Adrenal gland (tissue), 12 donors: ENCODE data around the gene CLEC16A. TPM values are rescaled to one million over a fixed set of nuclear protein-coding genes. Genes with fewer than 3 reads are reported as not detected.

Experiments
- DNase-seq, 7 donors: peaks; one replicate each; pipeline ENCODE4 v3.0.0-alpha.2; 2019 to 2020
- H3K27ac ChIP-seq, 5 donors: fragments of 200-600 bp; sonication (generic) in 4 of 5; 1 replicate in 3 of 5; 2 replicates in 2 of 5; pipeline versions ENCODE4 v1.5.1 to v1.8.0; 2016 to 2020; ENCODE audit warnings: mild to moderate bottlenecking in 1 of 5
- H3K27me3 ChIP-seq: fragments of 200-600 bp; 2 replicates; pipeline ENCODE4 v1.8.0; 2021
- H3K36me3 ChIP-seq, 2 donors: fragments of 200-600 bp; replicated peaks in 1 of 2; 1 replicate in 1 of 2; 2 replicates in 1 of 2; pipeline versions ENCODE4 v1.5.1 to v1.8.0; 2018 to 2022
- H3K4me1 ChIP-seq, 2 donors: fragments of 200-600 bp; replicated peaks in 1 of 2; 1 replicate in 1 of 2; 2 replicates in 1 of 2; pipeline versions ENCODE4 v1.5.1 to v1.8.0; 2018 to 2021
- H3K4me3 ChIP-seq, 4 donors: fragments of 200-600 bp; sonication (generic) in 3 of 4; one replicate each; pipeline ENCODE4 v1.5.1; 2016 to 2018
- H3K9me3 ChIP-seq, 3 donors: fragments of 200-600 bp; sonication (generic) in 1 of 3; replicated peaks in 1 of 3; 1 replicate in 2 of 3; 2 replicates in 1 of 3; pipeline versions ENCODE4 v1.5.1 to v1.8.0; 2016 to 2021
- POLR2A ChIP-seq, 2 donors: fragments of 450-650 bp; IDR thresholded peaks; one replicate each; pipeline ENCODE4 v1.6.1; 2017; ENCODE audit warnings: antibody characterized with exemption in 2 of 2, mild to moderate bottlenecking in 2 of 2, moderate library complexity in 1 of 2
- WGBS, 4 donors: extraction: QIAGEN DNeasy Blood & Tissue Kit in 2 of 4; methylation state at CpG; one replicate each; pipeline versions ENCODE4 v1.1.5 to v1.1.7; 2013 to 2017; 5-methylcytosine and 5-hydroxymethylcytosine counted together
- intact Hi-C, 2 donors: fragments of 100-400 bp; cut with DNase I; formaldehyde crosslinking; loops; one replicate each; pipeline versions ENCODE4 v1.14.1 to v1.15.0; 2022 to 2023
- polyA plus RNA-seq, 3 donors: library from polyadenylated mRNA; stranded (reverse); fragments of 200-250 nt in 2 of 3; fragments of 350-450 nt in 1 of 3; fragmentation: Illumina TruSeq in 1 of 3; extraction: RNeasy Lipid Tissue Mini Kit (QIAGEN cat#74804) in 1 of 3; gene quantifications; one replicate each; pipeline ENCODE4 v1.2.3, GENCODE V29; 2013 to 2014
- total RNA-seq, 9 donors: library from RNA; depleted of rRNA in 4 of 9; stranded (reverse); fragments of >200 nt in 4 of 9; fragments of 120-200 nt in 1 of 9; fragmentation: NEBNext Ultra II Directional in 1 of 9; extraction: Animal tissue kit (Norgen Biotek cat#: 25700) in 1 of 9; gene quantifications; one replicate each; pipeline versions ENCODE4 v1.1.0 to v1.2.4, GENCODE V29; 2013 to 2023
- TF ChIP-seq, protein P1 (sequence below), 6 experiments: fragments of 450-650 bp in 4 of 6; fragments of 200-600 bp in 2 of 6; sonication (generic) in 1 of 6; IDR thresholded peaks; 1 replicate in 5 of 6; 2 replicates in 1 of 6; pipeline versions ENCODE4 v1.5.1 to v1.8.0; 2016 to 2021; ENCODE audit warnings: antibody characterized with exemption in 6 of 6, mild to moderate bottlenecking in 2 of 6, moderate library complexity in 1 of 6
- donor health status: healthy with polysubstance abuse.
- donor health status: Bipolar disorder and iron deficiency.
- donor health status: DM: yes; HTN: yes; CAD: no.
- donor health status: DM: no; HTN: no; CAD: no.
- donor health status: DM: no; HTN: no; CAD: no.
- donor health status: DM: yes; HTN: yes; CAD: no.

The CLEC16A gene
- total and polyA plus RNA-seq, 12 donors: 14.0 to 37.2 (median 27.6) TPM

GRCh38 chr16:11112723-11113348 is 168.5 kb downstream of the CLEC16A start:
- intact Hi-C loops: no loop called here
- Histone ChIP-seq H3K4me3 (no peak overlapping the region), H3K9me3 (no peaks in the 10 kb centered on the region), H3K36me3 (peaks cover 0 to 3% of the 10 kb centered on the region in 2 donors), H3K27me3 (no peaks in the 10 kb centered on the region), H3K4me1 (no peaks in the 10 kb centered on the region), H3K27ac (no peak overlapping the region)
- no peak for TF ChIP-seq POLR2A (IDR thresholded peaks at IDR 0.05)
- TF ChIP-seq, protein P1, sequence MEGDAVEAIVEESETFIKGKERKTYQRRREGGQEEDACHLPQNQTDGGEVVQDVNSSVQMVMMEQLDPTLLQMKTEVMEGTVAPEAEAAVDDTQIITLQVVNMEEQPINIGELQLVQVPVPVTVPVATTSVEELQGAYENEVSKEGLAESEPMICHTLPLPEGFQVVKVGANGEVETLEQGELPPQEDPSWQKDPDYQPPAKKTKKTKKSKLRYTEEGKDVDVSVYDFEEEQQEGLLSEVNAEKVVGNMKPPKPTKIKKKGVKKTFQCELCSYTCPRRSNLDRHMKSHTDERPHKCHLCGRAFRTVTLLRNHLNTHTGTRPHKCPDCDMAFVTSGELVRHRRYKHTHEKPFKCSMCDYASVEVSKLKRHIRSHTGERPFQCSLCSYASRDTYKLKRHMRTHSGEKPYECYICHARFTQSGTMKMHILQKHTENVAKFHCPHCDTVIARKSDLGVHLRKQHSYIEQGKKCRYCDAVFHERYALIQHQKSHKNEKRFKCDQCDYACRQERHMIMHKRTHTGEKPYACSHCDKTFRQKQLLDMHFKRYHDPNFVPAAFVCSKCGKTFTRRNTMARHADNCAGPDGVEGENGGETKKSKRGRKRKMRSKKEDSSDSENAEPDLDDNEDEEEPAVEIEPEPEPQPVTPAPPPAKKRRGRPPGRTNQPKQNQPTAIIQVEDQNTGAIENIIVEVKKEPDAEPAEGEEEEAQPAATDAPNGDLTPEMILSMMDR (IDR thresholded peaks at IDR 0.05): no peak
- 89 to 98% (median 90%) methylated on average over 3 to 4 of the region's 4 CpGs for WGBS, 4 donors
- peak in 1 of 7 donors; percentile 62 for DNase-seq

DNA sequence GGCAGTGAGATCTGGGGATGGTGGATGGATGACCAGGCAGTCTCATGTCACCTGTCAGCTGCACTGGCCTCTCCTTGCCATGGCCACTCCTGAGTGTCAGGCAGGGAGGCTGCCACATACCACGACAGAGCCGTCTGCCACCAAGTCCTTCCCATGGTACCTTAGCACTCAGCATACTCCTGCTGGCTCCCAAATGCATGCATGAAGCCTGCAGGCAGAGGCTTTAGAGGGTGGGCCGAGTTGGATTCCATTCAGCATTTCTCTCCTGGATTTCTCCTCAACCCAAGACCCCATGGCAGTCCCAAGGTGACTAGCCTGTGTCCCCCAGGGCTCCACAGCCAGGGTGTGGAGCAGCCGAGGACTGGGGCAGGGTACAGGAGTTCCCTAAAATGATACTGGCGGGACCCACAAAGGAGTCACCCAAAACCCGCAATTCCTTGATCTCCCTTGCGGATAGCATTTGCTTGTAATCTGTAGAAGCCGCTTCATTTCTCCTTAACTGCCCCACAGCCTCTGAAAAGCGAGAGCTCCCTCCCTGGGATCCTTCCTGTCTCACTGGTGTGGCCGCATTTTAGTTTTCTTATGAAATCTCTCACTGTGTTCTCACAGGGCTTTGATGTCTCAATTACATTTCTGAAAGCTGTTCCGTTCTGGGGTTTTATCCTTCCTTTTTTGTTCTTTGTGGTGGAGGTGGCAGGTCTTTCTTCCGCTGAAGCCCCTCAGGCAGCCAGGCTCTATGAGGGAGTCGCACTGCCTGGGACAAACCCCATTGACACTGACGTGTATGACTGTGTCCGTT is 170.2 kb downstream of the CLEC16A start:
- 83 to 93% (median 87%) methylated on average over 13 to 15 of the region's 15 CpGs for WGBS, 4 donors
- H3K4me1 ChIP-seq: no peaks in the 10 kb centered on the region
- TF ChIP-seq, protein P1 (IDR thresholded peaks at IDR 0.05): no peak
- no peak for TF ChIP-seq POLR2A (IDR thresholded peaks at IDR 0.05)
- no peak overlapping the region for H3K4me3 ChIP-seq
- H3K27me3 ChIP-seq: no peaks in the 10 kb centered on the region
- no peak for DNase-seq
- H3K27ac ChIP-seq: no peak overlapping the region
- peaks cover 0 to 3% of the 10 kb centered on the region in 2 donors for H3K36me3 ChIP-seq
- intact Hi-C loops: no loop called here
- H3K9me3 ChIP-seq: no peaks in the 10 kb centered on the region

DNA sequence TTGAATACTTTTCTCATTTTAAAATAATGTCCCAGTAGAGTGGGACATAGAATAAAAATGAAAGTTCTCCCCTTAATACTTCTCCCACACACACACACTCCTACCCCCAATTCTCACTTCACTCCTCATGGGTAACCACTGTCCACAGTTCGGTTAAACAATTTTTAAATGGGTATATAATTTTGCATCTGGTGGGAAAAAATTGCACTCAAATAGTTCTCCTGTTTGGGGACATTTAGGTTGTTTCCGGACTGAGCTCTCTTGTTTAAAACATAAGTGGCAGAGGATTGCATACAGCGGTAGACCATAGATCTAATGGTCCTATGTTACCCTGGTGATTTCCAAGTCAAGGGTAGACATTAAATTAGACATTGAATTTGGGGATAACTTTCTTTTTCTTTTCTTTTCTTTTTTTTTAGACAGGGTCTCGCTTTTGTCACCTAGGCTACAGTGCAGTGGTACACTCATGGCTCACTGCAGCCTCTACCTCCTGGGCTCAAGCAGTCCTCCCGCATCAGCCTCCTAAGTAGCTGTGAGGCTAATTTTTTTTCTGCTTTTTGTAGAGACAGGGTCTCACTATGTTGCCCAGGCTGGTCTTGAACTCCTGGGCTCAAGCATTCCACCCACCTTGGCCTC is 173.3 kb downstream of the CLEC16A start:
- 80 to 87% (median 86%) methylated on average over 5 of the region's 5 CpGs for WGBS, 4 donors
- Histone ChIP-seq H3K4me1 (no peaks in the 10 kb centered on the region), H3K27me3 (no peaks in the 10 kb centered on the region), H3K36me3 (peaks cover 0 to 9% of the 10 kb centered on the region in 2 donors), H3K4me3 (no peak overlapping the region), H3K9me3 (no peaks in the 10 kb centered on the region), H3K27ac (no peak overlapping the region)
- TF ChIP-seq, protein P1 (IDR thresholded peaks at IDR 0.05): no peak
- TF ChIP-seq POLR2A (IDR thresholded peaks at IDR 0.05): no peak
- DNase-seq: no peak
- intact Hi-C loops: no loop called here

DNA sequence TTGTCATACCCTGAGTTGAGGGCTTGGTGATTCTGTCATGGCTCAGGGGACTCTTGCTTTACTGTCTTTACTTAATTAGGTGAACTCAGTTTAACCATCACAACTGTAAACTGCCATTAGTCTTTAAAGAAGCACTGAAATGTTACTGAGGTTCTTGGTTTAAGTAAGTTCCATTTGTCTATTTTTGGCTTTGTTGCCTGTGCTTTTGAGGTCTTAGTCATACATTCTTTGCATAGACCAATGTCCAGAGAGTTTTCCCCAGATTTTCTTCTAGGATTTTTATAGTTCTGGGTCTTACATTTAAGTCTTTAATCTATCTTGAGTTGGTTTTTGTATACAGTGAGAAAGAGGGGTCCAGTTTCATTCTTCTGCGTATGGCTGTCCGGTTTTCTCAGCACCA is 174.1 kb downstream of the CLEC16A start:
- Histone ChIP-seq H3K36me3 (peaks cover 0 to 13% of the 10 kb centered on the region in 2 donors), H3K9me3 (no peaks in the 10 kb centered on the region), H3K4me1 (no peaks in the 10 kb centered on the region), H3K27me3 (no peaks in the 10 kb centered on the region), H3K27ac (no peak overlapping the region), H3K4me3 (no peak overlapping the region)
- intact Hi-C loops: no loop called here
- TF ChIP-seq, protein P1 (IDR thresholded peaks at IDR 0.05): no peak
- no peak for TF ChIP-seq POLR2A (IDR thresholded peaks at IDR 0.05)
- DNase-seq: no peak
- WGBS, 4 donors: 48 to 79% (median 72%) methylated on average over 2 of the region's 2 CpGs
